HEK293T (cell line): Measurements from ENCODE around the gene MMP19.
A peak's percentile ranks its signal among the peaks of the same experiment; 100 is the strongest.

Experiments
- CTCF ChIA-PET: fragments of 350-600 bp; formaldehyde crosslinking; extraction: SDS; loops from one replicate; lab custom pipeline; 2021; ENCODE audit warnings: antibody characterized with exemption, inconsistent platforms; lab: Yijun Ruan, JAX
- POLR2A ChIA-PET: fragments of 350-600 bp; formaldehyde crosslinking; extraction: SDS; loops from one replicate; lab custom pipeline; 2020; ENCODE audit warnings: antibody characterized with exemption, inconsistent platforms; lab: Yijun Ruan, JAX
- DNase-seq: peaks from one replicate; pipeline ENCODE4 v3.0.0; 2012; ENCODE audit warnings: mixed read lengths; ENCODE audit errors: extremely low spot score
- ARNT ChIP-seq: fragments of 450-650 bp; IDR thresholded peaks from 2 replicates; pipeline ENCODE4 v1.6.1; 2017; ENCODE audit warnings: mild to moderate bottlenecking
- BHLHE40 ChIP-seq: fragments of 450-650 bp; IDR thresholded peaks from 2 replicates; pipeline ENCODE4 v1.6.1; 2016; ENCODE audit warnings: mild to moderate bottlenecking, moderate library complexity, borderline replicate concordance
- CTBP1 ChIP-seq: fragments of 450-650 bp; IDR thresholded peaks from 2 replicates; pipeline ENCODE4 v1.6.1; 2016; ENCODE audit warnings: borderline replicate concordance
- ELF4 ChIP-seq: fragments of 450-650 bp; IDR thresholded peaks from 2 replicates; pipeline ENCODE4 v1.6.1; 2017; ENCODE audit warnings: antibody characterized with exemption
- FOXA1 ChIP-seq: fragments of 450-650 bp; IDR thresholded peaks from 2 replicates; pipeline ENCODE4 v1.6.1; 2016; ENCODE audit warnings: mild to moderate bottlenecking
- FOXK2 ChIP-seq: fragments of 450-650 bp; IDR thresholded peaks from 2 replicates; pipeline ENCODE4 v1.6.1; 2016; ENCODE audit warnings: mild to moderate bottlenecking
- FOXM1 ChIP-seq: fragments of 450-650 bp; IDR thresholded peaks from 2 replicates; pipeline ENCODE4 v1.6.1; 2017; ENCODE audit warnings: mild to moderate bottlenecking, borderline replicate concordance
- HDGF ChIP-seq: fragments of 450-650 bp; IDR thresholded peaks from 2 replicates; pipeline ENCODE4 v1.6.1; 2017; ENCODE audit warnings: antibody characterized with exemption, borderline replicate concordance
- L3MBTL2 ChIP-seq: fragments of 450-650 bp; conservative IDR thresholded peaks from 2 replicates; pipeline ENCODE4 v1.6.1; 2016; ENCODE audit warnings: mild to moderate bottlenecking
- LEF1 ChIP-seq: fragments of 450-650 bp; IDR thresholded peaks from 2 replicates; pipeline ENCODE4 v1.6.1; 2017; ENCODE audit warnings: mild to moderate bottlenecking, borderline replicate concordance
- NFRKB ChIP-seq: fragments of 450-650 bp; IDR thresholded peaks from 2 replicates; pipeline ENCODE4 v1.6.1; 2016; ENCODE audit warnings: mild to moderate bottlenecking, moderate library complexity
- PKNOX1 ChIP-seq: fragments of 450-650 bp; IDR thresholded peaks from 2 replicates; pipeline ENCODE4 v1.6.1; 2016
- SP1 ChIP-seq: fragments of 450-650 bp; IDR thresholded peaks from 2 replicates; pipeline ENCODE4 v1.6.1; 2017
- SUZ12 ChIP-seq: fragments of 450-650 bp; IDR thresholded peaks from 2 replicates; pipeline ENCODE4 v1.6.1; 2016; ENCODE audit warnings: mild to moderate bottlenecking
- TARDBP ChIP-seq: fragments of 450-650 bp; IDR thresholded peaks from 2 replicates; pipeline ENCODE4 v1.6.1; 2016
- ZNF384 ChIP-seq: fragments of 450-650 bp; IDR thresholded peaks from 2 replicates; pipeline ENCODE4 v1.6.1; 2016

Gene MMP19

GRCh38 chr12:55852740-55853139 lies 10.0 kb upstream of the MMP19 start:
- DNase-seq = no peak
- TF ChIP-seq FOXA1 (no peak), FOXK2 (no peak)
- CTCF ChIA-PET = no interaction called here

GRCh38 chr12:55850893-55851292 lies 8.2 kb upstream of the MMP19 start:
- TF ChIP-seq SP1 (no peak), NFRKB (no peak), ZNF384 (no peak), CTBP1 (no peak), PKNOX1 (no peak), ELF4 (no peak), FOXK2 (no peak), TARDBP (no peak), BHLHE40 (no peak)
- DNase-seq = no peak
- POLR2A ChIA-PET = interaction anchor here (1.1 to 1.9 kb wide), 2 partner anchors 20 to 33 kb away, joined by 3 to 7 read pairs; partner anchors contain the start of genes ORMDL2 and SARNP

More at GRCh38 chr12:55852740-55853139, 10.0 kb upstream of the MMP19 start:
- POLR2A ChIA-PET = no interaction called here

GRCh38 chr12:55850401-55850800 lies 7.7 kb upstream of the MMP19 start:
- TF ChIP-seq ARNT (no peak), SP1 (no peak), TARDBP (no peak), HDGF (no peak), L3MBTL2 (no peak), NFRKB (no peak), FOXM1 (no peak), CTBP1 (no peak), BHLHE40 (no peak), LEF1 (no peak), FOXK2 (no peak), ELF4 (no peak)
- DNase-seq = no peak
- CTCF ChIA-PET = no interaction called here
- POLR2A ChIA-PET = interaction anchor here (1.1 to 1.9 kb wide), 2 partner anchors 20 to 33 kb away, joined by 3 to 7 read pairs; partner anchors contain the start of genes ORMDL2 and SARNP

More at GRCh38 chr12:55850893-55851292, 8.2 kb upstream of the MMP19 start:
- CTCF ChIA-PET = no interaction called here

GRCh38 chr12:55849616-55850343 lies 7.0 kb upstream of the MMP19 start:
- TF ChIP-seq SUZ12 (no peak), CTBP1 (no peak)
- DNase-seq = no peak
- POLR2A ChIA-PET = interaction anchor here (1.1 to 1.9 kb wide), 2 partner anchors 19 to 32 kb away, joined by 3 to 7 read pairs; partner anchors contain the start of genes ORMDL2 and SARNP
- CTCF ChIA-PET = no interaction called here

- CTCF ChIA-PET = interaction anchor here (0.6 kb wide), 1 partner anchor 14 kb away, joined by 4 read pairs; no protein-coding TSS in a partner anchor
- DNase-seq = peak; percentile 25
- TF ChIP-seq BHLHE40 = no peak
- no peak for TF ChIP-seq SUZ12
- TF ChIP-seq LEF1 = no peak
- no peak for TF ChIP-seq SP1
- TF ChIP-seq CTBP1 = no peak
- TF ChIP-seq HDGF = no peak
- TF ChIP-seq L3MBTL2 = no peak
- no peak for TF ChIP-seq FOXK2
- no peak for TF ChIP-seq FOXA1
- no peak for TF ChIP-seq ARNT
- TF ChIP-seq ELF4 = no peak
- POLR2A ChIA-PET = interaction anchor here (1.2 to 3.0 kb wide), 3 partner anchors 14 to 30 kb away, joined by 3 to 43 read pairs (median 9); partner anchors contain the start of genes DNAJC14, ORMDL2 and SARNP
Observed at GRCh38 chr12:55847603-55848291, 5.0 kb upstream of the MMP19 start.

GRCh38 chr12:55847033-55847432 lies 4.3 kb upstream of the MMP19 start:
- CTCF ChIA-PET = no interaction called here
- POLR2A ChIA-PET = interaction anchor here (1.7 to 3.0 kb wide), 2 partner anchors 17 to 30 kb away, joined by 9 to 43 read pairs; partner anchors contain the start of genes DNAJC14, ORMDL2 and SARNP
- TF ChIP-seq NFRKB = no peak
- no peak for TF ChIP-seq BHLHE40
- TF ChIP-seq HDGF = no peak
- no peak for TF ChIP-seq TARDBP
- no peak for TF ChIP-seq ARNT
- TF ChIP-seq CTBP1 = no peak
- no peak for TF ChIP-seq L3MBTL2
- no peak for TF ChIP-seq PKNOX1
- no peak for DNase-seq

- TF ChIP-seq L3MBTL2 = no peak
- TF ChIP-seq TARDBP = no peak
- no peak for TF ChIP-seq PKNOX1
- TF ChIP-seq ELF4 = no peak
- ChIA-PET POLR2A (interaction anchor here (3.0 kb wide), 1 partner anchor 16 kb away, joined by 43 read pairs; the partner anchor contains the start of gene DNAJC14), CTCF (no interaction called here)
- no peak for DNase-seq
Observed at GRCh38 chr12:55845785-55846496, 3.2 kb upstream of the MMP19 start.
